ENCODE results near the gene ERBB3. TPM values are rescaled to one million over a fixed set of nuclear protein-coding genes. Genes with fewer than 3 reads are reported as not detected.

The ERBB3 gene
- total and polyA plus RNA-seq, 2 of the 4 experiments (the other 2 are of a cell fraction) = 1.4 to 2.2 TPM

DNA sequence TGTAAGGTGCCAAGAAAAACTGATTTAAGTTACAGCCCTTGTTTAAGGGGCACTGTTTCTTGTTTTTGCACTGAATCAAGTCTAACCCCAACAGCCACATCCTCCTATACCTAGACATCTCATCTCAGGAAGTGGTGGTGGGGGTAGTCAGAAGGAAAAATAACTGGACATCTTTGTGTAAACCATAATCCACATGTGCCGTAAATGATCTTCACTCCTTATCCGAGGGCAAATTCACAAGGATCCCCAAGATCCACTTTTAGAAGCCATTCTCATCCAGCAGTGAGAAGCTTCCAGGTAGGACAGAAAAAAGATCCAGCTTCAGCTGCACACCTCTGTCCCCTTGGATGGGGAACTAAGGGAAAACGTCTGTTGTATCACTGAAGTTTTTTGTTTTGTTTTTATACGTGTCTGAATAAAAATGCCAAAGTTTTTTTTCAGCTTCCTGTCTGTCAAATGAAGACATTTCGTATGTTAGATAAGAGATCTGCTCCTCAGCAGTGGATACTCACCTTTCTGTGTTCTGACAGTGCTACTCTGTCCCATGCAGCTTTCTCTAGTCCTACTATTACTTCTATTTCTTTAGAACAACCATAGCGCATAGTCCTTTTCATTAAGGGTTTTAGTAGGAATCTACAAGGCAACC lies 23.2 kb downstream of the ERBB3 start:
- dilution Hi-C loops (cut with HindIII; ENCODE audit: low sequenced_read_pairs, unreplicated experiment) = no loop called here
- H3K27me3 ChIP-seq (ENCODE audit: control insufficient read depth, insufficient read depth, low read length) = peaks cover 4% of the 10 kb centered on the region
- no peak overlapping the region for H2BK20ac ChIP-seq (ENCODE audit: low read depth, low read length)
- H3K4me1 ChIP-seq (ENCODE audit: control insufficient read depth, insufficient read depth, low read length) = peaks cover 5% of the 10 kb centered on the region; the same call in 1 of the 2 replicates
- in situ Hi-C loops (cut with MboI; ENCODE audit: low sequenced_read_pairs) = no loop called here
- H4K8ac ChIP-seq (ENCODE audit: low read depth in 2 of 2, low read length in 2 of 2) = 0 out of 4 replicates have a peak overlapping the region, but pooled peaks of 1 of the 2 experiments have one; percentile 4
- no peak overlapping the region for H3K18ac ChIP-seq (ENCODE audit: low read depth, low read length)
- H2BK5ac ChIP-seq (ENCODE audit: low read depth, low read length, poor library complexity, severe bottlenecking) = no peak overlapping the region
- CTCF ChIA-PET = interaction anchor here (1.4 to 1.7 kb wide), 2 partner anchors 23 to 56 kb away, joined by 3 to 5 read pairs; no protein-coding TSS in a partner anchor
- H2AFZ ChIP-seq (replicated peaks; ENCODE audit: low read length, poor library complexity) = no peak overlapping the region
- peak overlapping the region; percentile 45; the same call in 1 of the 2 replicates for H4K5ac ChIP-seq (ENCODE audit: low read depth, low read length)
- H3K56ac ChIP-seq (ENCODE audit: extremely low read depth, insufficient read depth, low read length) = no peak overlapping the region
- no peak overlapping the region for H2AK5ac ChIP-seq (ENCODE audit: low read depth, low read length)
- H4K91ac ChIP-seq (ENCODE audit: insufficient read depth, low read depth, low read length) = no peak overlapping the region
- no peaks in the 10 kb centered on the region for H3K9me3 ChIP-seq (ENCODE audit: control insufficient read depth, insufficient read depth, low read length)
- peaks cover 12 to 24% of the 10 kb centered on the region in 2 experiments; a peak in 3 of 4 replicates for H3K79me1 ChIP-seq (ENCODE audit: low read depth in 1 of 2, low read length in 2 of 2)
- ATAC-seq (ENCODE audit: low read depth) (no peak), DNase-seq (no peak)
- H3K4me2 ChIP-seq (ENCODE audit: low read depth, low read length) = peak overlapping the region; percentile 79; the same call in 1 of the 2 replicates
- H3K23ac ChIP-seq (ENCODE audit: low read depth, low read length) = no peak overlapping the region; the same call in 1 of the 2 replicates
- no peak overlapping the region for H3K27ac ChIP-seq (ENCODE audit: insufficient read depth, low read length)
- H3K9me1 ChIP-seq (ENCODE audit: insufficient read depth, low read length) = 0 out of 2 replicates have a peak, but pooled peaks cover 2% of the 10 kb centered on the region
- H2AK9ac ChIP-seq (replicated peaks; ENCODE audit: low read depth, low read length, poor library complexity) = no peak overlapping the region
- no peak for TF ChIP-seq CTCF (conservative IDR thresholded peaks at IDR 0.05; ENCODE audit: low read depth, low read length)
- intact Hi-C loops (cut with micrococcal nuclease) = loop anchor here (10.0 kb wide), 1 partner anchor 108 kb away; the partner anchor contains the start of gene SUOX
- H3K9ac ChIP-seq (ENCODE audit: low read depth, low read length) = no peak overlapping the region; the same call in 1 of the 2 replicates
- no peak overlapping the region; the same call in 1 of the 2 replicates for H3K4ac ChIP-seq (ENCODE audit: low read depth, low read length)
- H3K4me3 ChIP-seq (ENCODE audit: insufficient read depth, low read depth, low read length) = peak overlapping the region; percentile 78; the same call in 1 of the 2 replicates
- no TSS peak for BruUV-seq (replicated peaks)
- peaks cover 12% of the 10 kb centered on the region for H3K36me3 ChIP-seq (ENCODE audit: control insufficient read depth, insufficient read depth, low read length)
- no peak overlapping the region for H2BK15ac ChIP-seq (ENCODE audit: low read depth, low read length)
- peaks cover 12% of the 10 kb centered on the region for H4K20me1 ChIP-seq (ENCODE audit: insufficient read depth, low read length)
- no peak overlapping the region; the same call in 1 of the 2 replicates for H3K14ac ChIP-seq (replicated peaks; ENCODE audit: low read depth, low read length)
- POLR2A ChIA-PET (ENCODE audit: unreplicated experiment) = interaction anchor here (0.5 kb wide), 1 partner anchor 9 kb away, joined by 3 read pairs; no protein-coding TSS in a partner anchor
- no peak overlapping the region for H2BK120ac ChIP-seq (ENCODE audit: low read depth, low read length)
- WGBS, 2 experiments (ENCODE audit: extremely low coverage in 2 of 2, insufficient read length in 1 of 2) = 60% methylated on average over 1 of the region's 6 CpGs; no CpG with 5 or more reads in 1 of the 2 experiments

Data from IMR-90 (cell line).